HEK293T (cell line): ENCODE data around the gene PAK4.

ENCODE experiments used
- ARNT ChIP-seq: fragments of 450-650 bp; IDR thresholded peaks from 2 replicates; pipeline ENCODE4 v1.6.1; 2017; ENCODE audit warnings: mild to moderate bottlenecking
- BHLHE40 ChIP-seq: fragments of 450-650 bp; IDR thresholded peaks from 2 replicates; pipeline ENCODE4 v1.6.1; 2016; ENCODE audit warnings: mild to moderate bottlenecking, moderate library complexity, borderline replicate concordance
- ELF4 ChIP-seq: fragments of 450-650 bp; IDR thresholded peaks from 2 replicates; pipeline ENCODE4 v1.6.1; 2017; ENCODE audit warnings: antibody characterized with exemption
- FOXA1 ChIP-seq: fragments of 450-650 bp; IDR thresholded peaks from 2 replicates; pipeline ENCODE4 v1.6.1; 2016; ENCODE audit warnings: mild to moderate bottlenecking
- FOXK2 ChIP-seq: fragments of 450-650 bp; IDR thresholded peaks from 2 replicates; pipeline ENCODE4 v1.6.1; 2016; ENCODE audit warnings: mild to moderate bottlenecking
- FOXM1 ChIP-seq: fragments of 450-650 bp; IDR thresholded peaks from 2 replicates; pipeline ENCODE4 v1.6.1; 2017; ENCODE audit warnings: mild to moderate bottlenecking, borderline replicate concordance
- HDGF ChIP-seq: fragments of 450-650 bp; IDR thresholded peaks from 2 replicates; pipeline ENCODE4 v1.6.1; 2017; ENCODE audit warnings: antibody characterized with exemption, borderline replicate concordance
- L3MBTL2 ChIP-seq: fragments of 450-650 bp; conservative IDR thresholded peaks from 2 replicates; pipeline ENCODE4 v1.6.1; 2016; ENCODE audit warnings: mild to moderate bottlenecking
- NFRKB ChIP-seq: fragments of 450-650 bp; IDR thresholded peaks from 2 replicates; pipeline ENCODE4 v1.6.1; 2016; ENCODE audit warnings: mild to moderate bottlenecking, moderate library complexity
- SP1 ChIP-seq: fragments of 450-650 bp; IDR thresholded peaks from 2 replicates; pipeline ENCODE4 v1.6.1; 2017
- SUZ12 ChIP-seq: fragments of 450-650 bp; IDR thresholded peaks from 2 replicates; pipeline ENCODE4 v1.6.1; 2016; ENCODE audit warnings: mild to moderate bottlenecking
- TARDBP ChIP-seq: fragments of 450-650 bp; IDR thresholded peaks from 2 replicates; pipeline ENCODE4 v1.6.1; 2016
- ZNF384 ChIP-seq: fragments of 450-650 bp; IDR thresholded peaks from 2 replicates; pipeline ENCODE4 v1.6.1; 2016
- TF ChIP-seq, protein P1 (sequence below): fragments of 450-650 bp; IDR thresholded peaks from 2 replicates; pipeline ENCODE4 v1.6.1; 2016

DNA sequence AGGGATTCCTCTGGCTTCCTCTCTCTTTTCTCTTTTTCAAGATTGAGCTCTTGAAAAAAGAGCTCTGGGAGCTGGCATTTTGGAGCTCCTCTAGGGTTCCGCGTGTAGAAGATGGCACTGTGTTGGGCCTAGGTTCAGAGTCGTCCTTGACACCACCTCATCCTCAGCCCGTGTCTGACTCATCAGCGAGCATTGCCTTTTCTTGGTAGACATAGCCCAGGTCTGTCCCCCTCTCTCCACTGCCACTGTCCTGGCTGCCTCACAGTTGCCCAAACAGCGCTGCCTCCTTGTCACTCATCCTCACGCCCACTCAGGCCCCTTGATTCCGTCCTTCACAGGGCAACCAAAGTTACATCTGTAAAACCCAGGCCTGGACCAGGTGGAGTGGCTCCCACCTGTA is 24.6 kb downstream of the PAK4 start:
- no peak for TF ChIP-seq ELF4
- no peak for TF ChIP-seq BHLHE40
- no peak for TF ChIP-seq SP1
- TF ChIP-seq HDGF: no peak
- no peak for TF ChIP-seq ZNF384
- no peak for TF ChIP-seq SUZ12
- no peak for TF ChIP-seq FOXA1
- TF ChIP-seq, protein P1, sequence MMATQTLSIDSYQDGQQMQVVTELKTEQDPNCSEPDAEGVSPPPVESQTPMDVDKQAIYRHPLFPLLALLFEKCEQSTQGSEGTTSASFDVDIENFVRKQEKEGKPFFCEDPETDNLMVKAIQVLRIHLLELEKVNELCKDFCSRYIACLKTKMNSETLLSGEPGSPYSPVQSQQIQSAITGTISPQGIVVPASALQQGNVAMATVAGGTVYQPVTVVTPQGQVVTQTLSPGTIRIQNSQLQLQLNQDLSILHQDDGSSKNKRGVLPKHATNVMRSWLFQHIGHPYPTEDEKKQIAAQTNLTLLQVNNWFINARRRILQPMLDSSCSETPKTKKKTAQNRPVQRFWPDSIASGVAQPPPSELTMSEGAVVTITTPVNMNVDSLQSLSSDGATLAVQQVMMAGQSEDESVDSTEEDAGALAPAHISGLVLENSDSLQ: no peak
- TF ChIP-seq L3MBTL2: no peak
- TF ChIP-seq NFRKB: no peak
- no peak for TF ChIP-seq FOXK2
- no peak for TF ChIP-seq ARNT
- TF ChIP-seq FOXM1: no peak
- no peak for TF ChIP-seq TARDBP
